DMS53 (cell line): Measurements from ENCODE around the gene SDCCAG8.
A peak's percentile ranks its signal among the peaks of the same experiment; 100 is the strongest.

Experiments
- DNase-seq: peaks from one replicate; lab custom pipeline; 2025; lab: John Stamatoyannopoulos, UW

Gene SDCCAG8

GRCh38 chr1:243420016-243420945 lies 164.4 kb downstream of the SDCCAG8 start:
- DNase-seq = peak; percentile 43

GRCh38 chr1:243420946-243421685 lies 165.3 kb downstream of the SDCCAG8 start:
- DNase-seq = peak; percentile 74

- peak; percentile 91 for DNase-seq
Observed at GRCh38 chr1:243421784-243422183, 165.9 kb downstream of the SDCCAG8 start.

- DNase-seq = no peak
Observed at GRCh38 chr1:243422362-243422761, 166.5 kb downstream of the SDCCAG8 start.

GRCh38 chr1:243428084-243428483 lies 172.2 kb downstream of the SDCCAG8 start:
- no peak for DNase-seq

GRCh38 chr1:243428617-243429342 lies 172.9 kb downstream of the SDCCAG8 start:
- DNase-seq = no peak

GRCh38 chr1:243431591-243431990 lies 175.8 kb downstream of the SDCCAG8 start:
- DNase-seq = no peak

- no peak for DNase-seq
Observed at GRCh38 chr1:243432136-243432535, 176.3 kb downstream of the SDCCAG8 start.

GRCh38 chr1:243433737-243434370 lies 178.0 kb downstream of the SDCCAG8 start:
- DNase-seq = no peak

- DNase-seq = no peak
Observed at GRCh38 chr1:243434594-243434993, 178.8 kb downstream of the SDCCAG8 start.

- peak; percentile 9 for DNase-seq
Observed at GRCh38 chr1:243435836-243436235, 180.0 kb downstream of the SDCCAG8 start.

- DNase-seq = no peak
Observed at GRCh38 chr1:243438146-243438545, 182.3 kb downstream of the SDCCAG8 start.

- DNase-seq = no peak
Observed at GRCh38 chr1:243438815-243439214, 183.0 kb downstream of the SDCCAG8 start.

GRCh38 chr1:243440406-243440805 lies 184.6 kb downstream of the SDCCAG8 start:
- DNase-seq = no peak

GRCh38 chr1:243441601-243442000 lies 185.8 kb downstream of the SDCCAG8 start:
- DNase-seq = no peak

- no peak for DNase-seq
Observed at GRCh38 chr1:243443557-243443956, 187.7 kb downstream of the SDCCAG8 start.

GRCh38 chr1:243447347-243447746 lies 191.5 kb downstream of the SDCCAG8 start:
- DNase-seq = no peak

GRCh38 chr1:243447844-243448243 lies 192.0 kb downstream of the SDCCAG8 start:
- no peak for DNase-seq

GRCh38 chr1:243449373-243449772 lies 193.5 kb downstream of the SDCCAG8 start:
- no peak for DNase-seq

- DNase-seq = no peak
Observed at GRCh38 chr1:243452092-243452491, 196.3 kb downstream of the SDCCAG8 start.

- DNase-seq = no peak
Observed at GRCh38 chr1:243454328-243454997, 198.6 kb downstream of the SDCCAG8 start.
